Measurements from ENCODE around the gene TRIM9. TPM values are rescaled to one million over a fixed set of nuclear protein-coding genes. Genes with fewer than 3 reads are reported as not detected.

TRIM9 gene
- total RNA-seq, 2 experiments from 2014 or later: 0.56 to 0.79 TPM

- H3K36me3 Mint-ChIP-seq: no peaks in the 10 kb centered on the region
- no peaks in the 10 kb centered on the region for H3K9me3 Mint-ChIP-seq (ENCODE audit: low read depth)
- CTCF ChIA-PET: interaction anchor here (1.4 kb wide), 1 partner anchor 36 kb away, joined by 3 read pairs; no protein-coding TSS in a partner anchor
- ATAC-seq (no peak), DNase-seq (no peak)
- H3K4me1 Mint-ChIP-seq: no peaks in the 10 kb centered on the region
- H3K27ac Mint-ChIP-seq: no peak overlapping the region
- peaks cover 3% of the 10 kb centered on the region for H3K27me3 Mint-ChIP-seq
- no peak overlapping the region for H3K4me3 Mint-ChIP-seq
Measured at GRCh38 chr14:51022769-51023168, 72.1 kb downstream of the TRIM9 start.

GRCh38 chr14:51020024-51020710 lies 74.7 kb downstream of the TRIM9 start:
- H3K4me1 Mint-ChIP-seq: no peaks in the 10 kb centered on the region
- CTCF ChIA-PET: no interaction called here
- no peak overlapping the region for H3K27ac Mint-ChIP-seq
- DNase-seq: no peak
- H3K4me3 Mint-ChIP-seq: no peak overlapping the region
- ATAC-seq: no peak
- no peaks in the 10 kb centered on the region for H3K36me3 Mint-ChIP-seq
- H3K27me3 Mint-ChIP-seq: no peaks in the 10 kb centered on the region
- H3K9me3 Mint-ChIP-seq (ENCODE audit: low read depth): no peaks in the 10 kb centered on the region

- DNase-seq (no peak), ATAC-seq (no peak)
- no peak overlapping the region for H3K27ac Mint-ChIP-seq
- no peaks in the 10 kb centered on the region for H3K27me3 Mint-ChIP-seq
- H3K36me3 Mint-ChIP-seq: no peaks in the 10 kb centered on the region
- no peak overlapping the region for H3K4me3 Mint-ChIP-seq
- no peaks in the 10 kb centered on the region for H3K4me1 Mint-ChIP-seq
- CTCF ChIA-PET: no interaction called here
- H3K9me3 Mint-ChIP-seq (ENCODE audit: low read depth): no peaks in the 10 kb centered on the region
Measured at GRCh38 chr14:51019089-51019488, 75.8 kb downstream of the TRIM9 start.

GRCh38 chr14:51018521-51018920 lies 76.4 kb downstream of the TRIM9 start:
- CTCF ChIA-PET: no interaction called here
- no peak overlapping the region for H3K27ac Mint-ChIP-seq
- no peaks in the 10 kb centered on the region for H3K27me3 Mint-ChIP-seq
- DNase-seq (no peak), ATAC-seq (no peak)
- H3K9me3 Mint-ChIP-seq (ENCODE audit: low read depth): no peaks in the 10 kb centered on the region
- no peaks in the 10 kb centered on the region for H3K36me3 Mint-ChIP-seq
- no peaks in the 10 kb centered on the region for H3K4me1 Mint-ChIP-seq
- H3K4me3 Mint-ChIP-seq: no peak overlapping the region

DNA sequence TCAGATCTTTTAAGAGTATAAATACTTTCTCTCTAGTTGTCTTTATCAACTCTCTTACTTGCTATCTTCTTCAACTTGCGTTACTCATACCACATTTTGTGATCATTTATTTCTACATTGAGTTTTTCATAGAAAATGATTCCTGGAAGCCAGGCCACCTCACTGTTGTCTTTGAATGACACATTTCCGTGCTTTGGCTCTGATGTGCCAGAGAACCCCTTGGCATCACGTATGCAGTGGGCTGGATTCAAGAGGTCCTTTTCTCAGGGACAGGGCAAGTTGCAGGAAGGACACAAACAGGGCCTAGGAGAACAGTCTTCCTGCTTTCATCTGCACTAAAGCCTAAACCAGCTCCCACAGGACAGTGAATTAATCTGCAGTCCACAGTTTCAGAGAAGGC lies 80.3 kb downstream of the TRIM9 start:
- Mint-ChIP-seq H3K36me3 (no peaks in the 10 kb centered on the region), H3K4me1 (no peaks in the 10 kb centered on the region), H3K4me3 (no peak overlapping the region), H3K27me3 (peaks cover 4% of the 10 kb centered on the region), H3K27ac (no peak overlapping the region), H3K9me3 (ENCODE audit: low read depth) (no peaks in the 10 kb centered on the region)
- ATAC-seq (no peak), DNase-seq (no peak)
- CTCF ChIA-PET: no interaction called here

DNA sequence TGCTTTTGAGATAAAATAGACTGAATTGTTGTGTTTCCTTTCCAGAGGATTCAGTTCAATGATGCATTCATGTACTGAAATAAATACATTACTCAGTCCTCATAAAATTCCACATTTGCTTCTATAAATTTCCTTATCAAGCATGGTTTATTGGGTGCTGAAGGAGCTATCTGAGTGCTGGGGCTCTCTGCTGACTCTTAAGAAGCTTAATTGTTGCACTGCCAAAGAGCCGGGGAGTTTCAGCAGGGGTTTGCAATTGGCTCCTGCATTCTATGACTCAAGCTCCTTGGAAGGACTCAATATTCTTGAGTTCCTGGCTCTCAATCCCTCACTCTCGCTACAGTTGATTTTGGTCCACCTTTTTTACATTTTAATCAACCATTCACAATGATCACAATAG lies 80.8 kb downstream of the TRIM9 start:
- CTCF ChIA-PET: no interaction called here
- Mint-ChIP-seq H3K27me3 (peaks cover 4% of the 10 kb centered on the region), H3K4me3 (no peak overlapping the region), H3K27ac (no peak overlapping the region), H3K4me1 (no peaks in the 10 kb centered on the region), H3K9me3 (ENCODE audit: low read depth) (no peaks in the 10 kb centered on the region), H3K36me3 (no peaks in the 10 kb centered on the region)
- DNase-seq (no peak), ATAC-seq (no peak)

- Mint-ChIP-seq H3K4me3 (no peak overlapping the region), H3K9me3 (ENCODE audit: low read depth) (no peaks in the 10 kb centered on the region), H3K27me3 (peaks cover 4% of the 10 kb centered on the region), H3K27ac (no peak overlapping the region), H3K36me3 (no peaks in the 10 kb centered on the region), H3K4me1 (no peaks in the 10 kb centered on the region)
- CTCF ChIA-PET: no interaction called here
- ATAC-seq (no peak), DNase-seq (no peak)
Measured at GRCh38 chr14:51012055-51012454, 82.8 kb downstream of the TRIM9 start.

GRCh38 chr14:51008446-51008845 lies 86.5 kb downstream of the TRIM9 start:
- no peaks in the 10 kb centered on the region for H3K36me3 Mint-ChIP-seq
- CTCF ChIA-PET: no interaction called here
- peaks cover 11% of the 10 kb centered on the region for H3K27me3 Mint-ChIP-seq
- ATAC-seq: no peak
- no peak overlapping the region for H3K27ac Mint-ChIP-seq
- no peak for DNase-seq
- H3K9me3 Mint-ChIP-seq (ENCODE audit: low read depth): no peaks in the 10 kb centered on the region
- no peak overlapping the region for H3K4me3 Mint-ChIP-seq
- H3K4me1 Mint-ChIP-seq: no peaks in the 10 kb centered on the region

- peaks cover 10% of the 10 kb centered on the region for H3K27me3 Mint-ChIP-seq
- H3K36me3 Mint-ChIP-seq: no peaks in the 10 kb centered on the region
- no peak for DNase-seq
- no peak overlapping the region for H3K4me3 Mint-ChIP-seq
- no peak overlapping the region for H3K27ac Mint-ChIP-seq
- H3K9me3 Mint-ChIP-seq (ENCODE audit: low read depth): no peaks in the 10 kb centered on the region
- CTCF ChIA-PET: no interaction called here
- H3K4me1 Mint-ChIP-seq: no peaks in the 10 kb centered on the region
- no peak for ATAC-seq
Measured at GRCh38 chr14:51006781-51007211, 88.1 kb downstream of the TRIM9 start.

- Mint-ChIP-seq H3K27me3 (peaks cover 10% of the 10 kb centered on the region), H3K4me1 (no peaks in the 10 kb centered on the region), H3K27ac (no peak overlapping the region), H3K4me3 (no peak overlapping the region), H3K36me3 (no peaks in the 10 kb centered on the region), H3K9me3 (ENCODE audit: low read depth) (no peaks in the 10 kb centered on the region)
- ATAC-seq (no peak), DNase-seq (no peak)
- CTCF ChIA-PET: no interaction called here
Measured at GRCh38 chr14:51006324-51006723, 88.6 kb downstream of the TRIM9 start.

DNA sequence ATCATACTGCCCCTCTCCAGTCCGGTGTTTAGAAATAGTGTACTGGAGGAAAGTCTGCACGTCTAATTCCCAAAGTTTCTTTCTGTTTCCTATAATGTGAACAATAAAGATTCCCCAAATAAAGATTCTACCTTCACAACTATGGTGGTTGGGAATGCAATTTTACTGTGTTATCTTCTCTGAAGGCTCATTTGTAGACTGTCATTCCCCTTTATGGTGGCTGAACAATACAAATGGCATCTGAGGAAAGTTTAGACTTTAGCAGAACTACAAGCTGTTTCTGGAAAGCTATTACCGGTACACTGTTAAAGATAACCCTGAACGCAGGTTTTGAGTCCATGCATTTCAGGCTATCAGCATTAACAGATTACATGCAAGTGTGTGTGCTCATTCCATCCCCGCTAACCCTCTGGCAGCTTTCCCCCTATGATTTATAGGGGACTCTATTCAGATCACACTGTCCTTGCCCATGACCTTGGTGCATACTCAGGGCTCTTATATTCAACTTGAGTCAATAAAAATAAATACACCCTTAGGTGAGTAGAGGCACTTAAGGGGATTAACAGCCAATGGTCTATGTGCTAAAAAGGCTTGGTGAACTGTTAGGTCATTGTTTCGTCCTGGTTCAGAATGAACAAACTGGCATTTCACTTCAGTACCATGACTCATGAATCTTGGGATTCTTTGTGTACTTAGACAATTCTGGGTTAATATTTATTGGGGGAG lies 89.9 kb downstream of the TRIM9 start:
- no peaks in the 10 kb centered on the region for H3K36me3 Mint-ChIP-seq
- CTCF ChIA-PET: interaction anchor here (0.8 kb wide), 1 partner anchor 90 kb away, joined by 3 read pairs; the partner anchor contains the start of gene TRIM9
- no peaks in the 10 kb centered on the region for H3K4me1 Mint-ChIP-seq
- DNase-seq (no peak), ATAC-seq (no peak)
- no peak overlapping the region for H3K4me3 Mint-ChIP-seq
- peaks cover 10% of the 10 kb centered on the region for H3K27me3 Mint-ChIP-seq
- H3K9me3 Mint-ChIP-seq (ENCODE audit: low read depth): no peaks in the 10 kb centered on the region
- no peak overlapping the region for H3K27ac Mint-ChIP-seq

GRCh38 chr14:51004352-51004800 lies 90.5 kb downstream of the TRIM9 start:
- peaks cover 10% of the 10 kb centered on the region for H3K27me3 Mint-ChIP-seq
- ATAC-seq (no peak), DNase-seq (no peak)
- no peaks in the 10 kb centered on the region for H3K4me1 Mint-ChIP-seq
- no peak overlapping the region for H3K27ac Mint-ChIP-seq
- H3K9me3 Mint-ChIP-seq (ENCODE audit: low read depth): no peaks in the 10 kb centered on the region
- CTCF ChIA-PET: interaction anchor here (0.8 kb wide), 1 partner anchor 90 kb away, joined by 3 read pairs; the partner anchor contains the start of gene TRIM9
- no peak overlapping the region for H3K4me3 Mint-ChIP-seq
- H3K36me3 Mint-ChIP-seq: no peaks in the 10 kb centered on the region

DNA sequence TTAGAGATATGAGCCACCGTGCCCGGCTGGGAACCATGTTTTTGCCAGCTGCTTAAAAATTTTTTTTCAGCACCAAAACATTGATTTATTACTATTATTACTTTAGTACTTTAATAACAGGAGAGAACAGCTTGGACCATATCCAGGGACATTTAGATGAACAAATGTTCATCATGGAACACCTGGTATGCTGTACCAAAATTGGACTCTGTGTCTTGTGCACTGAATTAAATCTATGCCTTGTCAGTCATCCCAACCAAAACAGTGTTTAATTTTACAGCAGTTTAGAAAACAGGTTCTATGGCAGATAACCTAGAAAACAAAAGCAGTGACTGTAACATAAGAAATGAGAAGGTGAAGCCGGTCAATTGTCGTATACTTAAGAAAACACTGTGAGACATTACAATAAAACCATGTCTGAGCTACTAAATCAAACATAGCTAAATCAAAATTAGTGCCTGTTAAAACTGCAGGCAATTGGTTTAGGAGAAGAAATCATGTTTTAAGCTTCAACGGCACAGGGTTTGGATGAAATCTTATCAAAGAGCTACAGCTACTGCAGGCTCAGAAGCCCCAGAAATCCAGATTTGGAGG lies 92.4 kb downstream of the TRIM9 start:
- H3K4me3 Mint-ChIP-seq: no peak overlapping the region
- H3K27me3 Mint-ChIP-seq: peaks cover 10% of the 10 kb centered on the region
- no peak overlapping the region for H3K27ac Mint-ChIP-seq
- no peaks in the 10 kb centered on the region for H3K4me1 Mint-ChIP-seq
- no peak for DNase-seq
- ATAC-seq: no peak
- no peaks in the 10 kb centered on the region for H3K36me3 Mint-ChIP-seq
- CTCF ChIA-PET: no interaction called here
- H3K9me3 Mint-ChIP-seq (ENCODE audit: low read depth): no peaks in the 10 kb centered on the region

DNA sequence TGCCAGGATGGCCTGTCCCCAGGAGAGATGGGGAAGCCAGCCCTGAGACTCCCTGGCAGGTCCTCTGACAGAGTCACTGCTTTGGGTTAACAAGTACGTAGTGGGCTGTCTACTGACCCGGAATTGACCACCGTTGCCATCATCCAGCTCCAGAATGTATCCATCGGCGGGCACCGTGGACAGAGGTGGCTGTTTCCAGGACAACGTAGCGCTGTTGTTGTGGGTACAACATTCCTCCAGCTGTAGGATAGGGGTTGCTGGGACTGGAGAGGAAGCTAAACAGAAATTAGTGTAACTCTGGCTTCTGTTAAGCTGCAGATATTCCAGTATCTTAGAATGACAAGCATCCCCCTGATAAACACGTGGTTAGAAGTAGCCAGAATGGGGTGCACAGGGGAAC lies 94.3 kb downstream of the TRIM9 start:
- Mint-ChIP-seq H3K27ac (no peak overlapping the region), H3K9me3 (ENCODE audit: low read depth) (no peaks in the 10 kb centered on the region), H3K4me1 (no peaks in the 10 kb centered on the region), H3K27me3 (peaks cover 10% of the 10 kb centered on the region), H3K36me3 (no peaks in the 10 kb centered on the region), H3K4me3 (no peak overlapping the region)
- no peak for DNase-seq
- ATAC-seq: no peak
- CTCF ChIA-PET: interaction anchor here (1.3 kb wide), 1 partner anchor 8 kb away, joined by 3 read pairs; no protein-coding TSS in a partner anchor

All from activated CD8-positive, alpha-beta memory T cell treated with anti-CD3 and anti-CD28 coated beads, Interleukin-2, amount 10 ng/mL, durations not matched to agents 7 days and 5 days (primary cell).